OCI-LY1 (cell line): ENCODE data around the gene CCDC167.

Source experiments
- H2AFZ ChIP-seq: fragments of 200-600 bp; sonication (generic), shearing (Covaris generic); 2 replicates; pipeline ENCODE4 v1.6.0; 2014; ENCODE audit warnings: antibody characterized with exemption, mild to moderate bottlenecking, low read length
- H3F3A ChIP-seq: fragments of 200-600 bp; sonication (generic), shearing (Covaris generic); 2 replicates; pipeline ENCODE4 v1.6.0; 2014; ENCODE audit warnings: mild to moderate bottlenecking, antibody characterized with exemption, low read length, moderate library complexity; ENCODE audit not compliant: insufficient read depth
- H3K27ac ChIP-seq: fragments of 200-600 bp; sonication (generic); 2 replicates; pipeline ENCODE4 v1.5.1; 2014; ENCODE audit warnings: low read length, mixed run types, mild to moderate bottlenecking, low read depth; ENCODE audit not compliant: poor library complexity, severe bottlenecking
- H3K27me3 ChIP-seq: fragments of 200-600 bp; sonication (generic); 2 replicates; pipeline ENCODE4 v1.6.0; 2014; ENCODE audit warnings: antibody characterized with exemption, mild to moderate bottlenecking, low read length, moderate library complexity; ENCODE audit not compliant: insufficient read depth
- H3K36me3 ChIP-seq: fragments of 200-600 bp; sonication (generic); 2 replicates; pipeline ENCODE4 v1.6.1; 2014; ENCODE audit warnings: mild to moderate bottlenecking, antibody characterized with exemption, low read length, moderate library complexity, mixed read lengths; ENCODE audit not compliant: insufficient read depth
- H3K4me1 ChIP-seq: fragments of 200-600 bp; sonication (generic); 2 replicates; pipeline ENCODE4 v1.5.1; 2014; ENCODE audit warnings: mild to moderate bottlenecking, low read length, moderate library complexity; ENCODE audit not compliant: insufficient read depth, severe bottlenecking
- H3K4me2 ChIP-seq: fragments of 200-600 bp; sonication (generic), shearing (Covaris generic); 2 replicates; pipeline ENCODE4 v1.6.1; 2014; ENCODE audit warnings: low read length
- H3K4me3 ChIP-seq: fragments of 200-600 bp; sonication (generic); 2 replicates; pipeline ENCODE4 v1.5.1; 2014; ENCODE audit warnings: low read length, low read depth, mild to moderate bottlenecking, mixed read lengths; ENCODE audit not compliant: poor library complexity, severe bottlenecking
- H3K79me2 ChIP-seq: fragments of 200-600 bp; shearing (Covaris generic); 2 replicates; pipeline ENCODE4 v1.6.1; 2016; ENCODE audit warnings: mixed run types, low read length, mixed read lengths; ENCODE audit not compliant: insufficient read depth
- H3K9ac ChIP-seq: fragments of 200-600 bp; sonication (generic), shearing (Covaris generic); 2 replicates; pipeline ENCODE4 v1.6.1; 2014; ENCODE audit warnings: mild to moderate bottlenecking, low read length, mixed read lengths
- H3K9me2 ChIP-seq: fragments of 200-600 bp; sonication (generic), shearing (Covaris generic); 2 replicates; pipeline ENCODE4 v1.6.1; 2014; ENCODE audit warnings: low read depth, mild to moderate bottlenecking, low read length, mixed read lengths
- H3K9me3 ChIP-seq: fragments of 200-600 bp; shearing (Covaris generic); 2 replicates; pipeline ENCODE4 v1.6.1; 2014; ENCODE audit warnings: low read length, mixed read lengths
- H4K20me1 ChIP-seq: fragments of 200-600 bp; sonication (generic), shearing (Covaris generic); 2 replicates; pipeline ENCODE4 v1.6.0; 2016; ENCODE audit warnings: mild to moderate bottlenecking, low read length; ENCODE audit not compliant: insufficient read depth
- CTCF ChIP-seq: fragments of 200-600 bp; sonication (generic), shearing (Covaris generic); IDR thresholded peaks from 2 replicates; pipeline ENCODE4 v1.5.1; 2017; ENCODE audit warnings: mild to moderate bottlenecking, antibody characterized with exemption, low read length, moderate library complexity, mixed read lengths
- EZH2 ChIP-seq: fragments of 200-600 bp; sonication (generic), shearing (Covaris generic); IDR thresholded peaks from 2 replicates; pipeline ENCODE4 v1.8.0; 2017; ENCODE audit warnings: borderline replicate concordance, mixed run types, mild to moderate bottlenecking, antibody characterized with exemption, low read length, moderate library complexity, mixed read lengths

CCDC167 gene

GRCh38 chr6:37488476-37488875 is 11.2 kb downstream of the CCDC167 start:
- Histone ChIP-seq H3K4me1 (peaks cover 14% of the 10 kb centered on the region), H3K27ac (no peak overlapping the region), H3K79me2 (no peaks in the 10 kb centered on the region), H3K9ac (no peak overlapping the region), H3K9me2 (no peaks in the 10 kb centered on the region), H3K4me2 (no peak overlapping the region), H2AFZ (no peak overlapping the region), H3K9me3 (no peaks in the 10 kb centered on the region), H4K20me1 (no peaks in the 10 kb centered on the region), H3K27me3 (no peaks in the 10 kb centered on the region), H3F3A (no peaks in the 10 kb centered on the region), H3K36me3 (no peaks in the 10 kb centered on the region; the same call in 1 of the 2 replicates), H3K4me3 (no peak overlapping the region)
- no peak for TF ChIP-seq CTCF
- no peak for TF ChIP-seq EZH2

GRCh38 chr6:37487591-37488380 is 11.9 kb downstream of the CCDC167 start:
- Histone ChIP-seq H3K79me2 (no peaks in the 10 kb centered on the region), H3F3A (no peaks in the 10 kb centered on the region), H3K9ac (no peak overlapping the region), H3K9me2 (no peaks in the 10 kb centered on the region), H3K36me3 (peaks cover 2% of the 10 kb centered on the region; the same call in 1 of the 2 replicates), H3K9me3 (no peaks in the 10 kb centered on the region), H3K4me3 (no peak overlapping the region), H2AFZ (no peak overlapping the region), H3K4me1 (peaks cover 21% of the 10 kb centered on the region), H3K4me2 (no peak overlapping the region), H4K20me1 (no peaks in the 10 kb centered on the region), H3K27ac (no peak overlapping the region), H3K27me3 (no peaks in the 10 kb centered on the region)
- TF ChIP-seq EZH2 (no peak), CTCF (no peak)

GRCh38 chr6:37486121-37486839 is 13.4 kb downstream of the CCDC167 start:
- H3K4me2 ChIP-seq, result no peak overlapping the region
- H3F3A ChIP-seq, result no peaks in the 10 kb centered on the region
- H3K4me3 ChIP-seq, result no peak overlapping the region
- peaks cover 21% of the 10 kb centered on the region for H3K4me1 ChIP-seq
- H3K9me3 ChIP-seq, result no peaks in the 10 kb centered on the region
- no peak overlapping the region for H2AFZ ChIP-seq
- H3K36me3 ChIP-seq, result peaks cover 16% of the 10 kb centered on the region; the same call in 1 of the 2 replicates
- H3K9me2 ChIP-seq, result no peaks in the 10 kb centered on the region
- H3K27me3 ChIP-seq, result no peaks in the 10 kb centered on the region
- no peak overlapping the region for H3K9ac ChIP-seq
- no peak overlapping the region for H3K27ac ChIP-seq
- TF ChIP-seq EZH2 (no peak), CTCF (no peak)
- no peaks in the 10 kb centered on the region for H4K20me1 ChIP-seq
- no peaks in the 10 kb centered on the region for H3K79me2 ChIP-seq
